ENCODE data around the gene MRPS6.

- TF ChIP-seq, protein P1, sequence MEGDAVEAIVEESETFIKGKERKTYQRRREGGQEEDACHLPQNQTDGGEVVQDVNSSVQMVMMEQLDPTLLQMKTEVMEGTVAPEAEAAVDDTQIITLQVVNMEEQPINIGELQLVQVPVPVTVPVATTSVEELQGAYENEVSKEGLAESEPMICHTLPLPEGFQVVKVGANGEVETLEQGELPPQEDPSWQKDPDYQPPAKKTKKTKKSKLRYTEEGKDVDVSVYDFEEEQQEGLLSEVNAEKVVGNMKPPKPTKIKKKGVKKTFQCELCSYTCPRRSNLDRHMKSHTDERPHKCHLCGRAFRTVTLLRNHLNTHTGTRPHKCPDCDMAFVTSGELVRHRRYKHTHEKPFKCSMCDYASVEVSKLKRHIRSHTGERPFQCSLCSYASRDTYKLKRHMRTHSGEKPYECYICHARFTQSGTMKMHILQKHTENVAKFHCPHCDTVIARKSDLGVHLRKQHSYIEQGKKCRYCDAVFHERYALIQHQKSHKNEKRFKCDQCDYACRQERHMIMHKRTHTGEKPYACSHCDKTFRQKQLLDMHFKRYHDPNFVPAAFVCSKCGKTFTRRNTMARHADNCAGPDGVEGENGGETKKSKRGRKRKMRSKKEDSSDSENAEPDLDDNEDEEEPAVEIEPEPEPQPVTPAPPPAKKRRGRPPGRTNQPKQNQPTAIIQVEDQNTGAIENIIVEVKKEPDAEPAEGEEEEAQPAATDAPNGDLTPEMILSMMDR (IDR thresholded peaks at IDR 0.05) = no peak
- TF ChIP-seq POLR2A (IDR thresholded peaks at IDR 0.05) = no peak
Measured at GRCh38 chr21:34180826-34181359, 107.5 kb downstream of the MRPS6 start.
